Measurements from ENCODE around the gene PTPN13.
"Not testable (repeated sequence)": the region's sequence is repeated elsewhere in the genome, so short reads cannot be mapped to it uniquely, and the experiment has no call there.

PTPN13 gene

GRCh38 chr4:86631166-86631565, 37.1 kb downstream of the PTPN13 start:
- no peak for FAIRE-seq
- no peak for DNase-seq (ENCODE audit: low spot score)

DNA sequence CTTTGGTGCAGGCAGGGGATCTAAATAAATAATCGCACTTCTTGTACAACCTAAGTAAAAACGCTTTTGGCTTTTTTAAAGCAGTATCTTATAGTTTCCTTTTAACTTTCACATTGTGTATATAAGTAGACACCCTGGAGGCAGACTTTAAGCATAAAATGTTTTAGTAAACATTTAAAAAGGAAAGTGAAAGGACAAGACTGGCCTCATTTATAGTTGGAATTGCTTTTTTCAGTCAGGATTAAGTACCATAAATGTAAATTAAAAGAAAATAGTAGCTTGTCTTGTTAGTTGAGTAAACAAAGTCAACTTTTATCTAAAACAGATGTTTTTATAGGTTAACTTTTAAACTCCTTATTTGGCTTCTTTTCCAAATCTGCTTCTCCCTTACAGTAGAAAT, 39.7 kb downstream of the PTPN13 start:
- FAIRE-seq (no peak), DNase-seq (ENCODE audit: low spot score) (no peak)

- no peak for FAIRE-seq
These were observed 46.4 kb downstream of the PTPN13 start for GRCh38 chr4:86640469-86640868.

GRCh38 chr4:86641516-86642090, 47.5 kb downstream of the PTPN13 start:
- FAIRE-seq (no peak), DNase-seq (ENCODE audit: low spot score) (no peak)

More at GRCh38 chr4:86640469-86640868, 46.4 kb downstream of the PTPN13 start:
- DNase-seq (ENCODE audit: low spot score) = no peak

- FAIRE-seq (no peak), DNase-seq (ENCODE audit: low spot score) (no peak)
These were observed 50.8 kb downstream of the PTPN13 start for GRCh38 chr4:86644892-86645291.

DNA sequence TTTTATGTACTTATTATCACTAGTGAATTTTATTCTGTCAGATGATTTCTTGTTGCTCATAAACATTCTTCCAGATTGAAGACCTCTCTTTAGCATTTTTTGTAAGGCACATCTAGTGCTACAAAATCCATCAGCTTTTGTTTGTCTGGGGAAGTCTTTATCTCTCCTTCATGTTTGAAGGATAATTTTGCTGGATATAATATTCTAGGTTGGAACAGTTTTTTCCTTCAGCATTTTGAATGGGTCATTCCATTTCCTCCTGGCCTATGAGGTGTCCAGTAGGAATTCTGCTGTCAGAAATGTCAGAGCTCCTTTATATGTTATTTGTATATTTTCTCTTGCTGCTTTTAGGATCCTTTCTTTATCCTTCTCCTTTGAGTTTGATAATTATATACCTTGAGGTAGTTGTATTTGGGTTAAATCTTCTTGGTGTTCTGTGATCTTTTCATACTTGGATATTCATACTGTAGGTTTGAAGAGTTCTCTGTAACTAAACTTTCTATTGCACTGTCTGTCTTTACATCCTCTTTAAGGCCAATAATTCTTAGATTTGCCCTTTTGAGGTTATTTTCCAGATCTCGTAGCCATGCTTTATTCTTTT, 58.3 kb downstream of the PTPN13 start:
- DNase-seq (ENCODE audit: low spot score) (no peak), FAIRE-seq (no peak)

GRCh38 chr4:86653237-86653865, 59.2 kb downstream of the PTPN13 start:
- DNase-seq (ENCODE audit: low spot score) (no peak), FAIRE-seq (no peak)

GRCh38 chr4:86656781-86657180, 62.7 kb downstream of the PTPN13 start:
- FAIRE-seq; DNase-seq (ENCODE audit: low spot score): not testable (repeated sequence)

DNA sequence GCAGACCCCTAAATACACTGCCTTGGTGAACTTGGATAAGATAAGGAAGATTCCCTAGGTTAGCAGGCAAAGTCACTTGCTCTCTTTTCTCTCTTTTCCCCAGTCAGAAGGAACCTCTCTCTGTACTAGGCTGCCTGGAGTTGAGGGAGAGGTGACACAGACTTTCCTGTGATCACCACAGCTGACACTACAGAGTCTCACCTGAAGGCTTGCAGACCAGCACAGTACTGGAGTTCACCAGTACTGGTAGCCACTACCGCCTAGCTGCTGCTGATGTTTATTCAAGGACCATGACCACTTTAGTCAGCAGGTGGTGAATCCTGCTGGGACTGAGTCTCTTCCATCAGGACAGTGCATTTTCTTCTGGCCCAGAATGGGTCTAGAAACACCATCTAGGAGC, 63.3 kb downstream of the PTPN13 start:
- DNase-seq (ENCODE audit: low spot score) = no peak
- FAIRE-seq = no peak

DNA sequence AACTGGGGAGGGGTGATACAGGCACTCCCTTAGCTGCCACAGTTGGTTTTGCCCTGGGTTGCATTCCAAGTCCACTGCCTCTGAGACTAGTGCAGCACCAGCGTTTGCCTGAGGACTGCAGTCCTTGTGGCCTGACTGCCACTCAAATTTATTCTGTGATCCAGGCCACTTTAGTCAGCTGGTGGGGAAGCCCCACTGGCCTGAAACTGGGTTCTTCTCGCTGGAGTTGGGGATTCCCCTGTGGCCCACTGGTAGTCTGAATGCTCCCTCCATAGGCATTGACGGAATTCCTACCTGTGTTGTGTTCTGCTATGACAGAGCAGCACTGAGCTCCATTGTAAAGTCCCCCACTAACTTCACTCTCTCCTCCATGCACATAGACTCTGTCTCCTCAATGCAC, 63.8 kb downstream of the PTPN13 start:
- DNase-seq (ENCODE audit: low spot score) (no peak), FAIRE-seq (no peak)

DNA sequence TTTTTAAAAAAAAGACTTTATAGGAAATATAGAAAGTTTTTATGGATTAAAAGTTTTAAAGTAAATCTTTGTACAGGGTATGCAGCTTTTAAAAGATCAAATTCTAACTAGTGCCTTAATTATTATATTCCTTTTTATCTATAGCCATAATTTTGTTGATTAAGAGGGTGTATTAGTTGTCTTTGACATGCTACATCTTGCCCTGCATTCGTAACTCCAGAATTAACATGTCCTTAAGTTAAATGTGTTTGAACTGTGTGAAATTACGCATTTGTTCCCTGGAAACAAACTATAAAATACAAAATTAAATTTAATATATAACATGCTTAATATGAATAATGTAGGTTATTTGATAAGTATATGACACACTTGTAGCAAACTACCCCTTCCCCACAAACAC, 66.3 kb downstream of the PTPN13 start:
- FAIRE-seq = no peak

DNA sequence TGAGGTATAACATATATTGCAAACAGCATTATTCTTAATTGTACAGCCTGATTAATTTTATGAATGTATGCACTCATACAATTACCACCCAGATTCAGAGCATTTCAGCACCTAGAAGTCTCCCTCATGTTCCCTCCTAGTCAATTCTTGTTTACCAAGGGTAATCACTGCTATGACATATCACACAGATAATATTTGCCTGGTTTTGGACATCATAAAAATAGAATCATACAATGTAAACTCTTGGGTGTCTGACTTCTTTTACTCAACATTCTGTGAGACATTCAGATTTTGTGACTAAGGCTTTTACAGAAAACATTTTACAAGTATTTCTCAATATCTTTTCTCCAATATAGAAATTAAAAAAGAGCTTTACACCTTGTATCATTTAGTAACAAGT, 66.9 kb downstream of the PTPN13 start:
- no peak for FAIRE-seq
- no peak for DNase-seq (ENCODE audit: low spot score)

More for the DNA sequence above, 66.3 kb downstream of the PTPN13 start:
- no peak for DNase-seq (ENCODE audit: low spot score)

- DNase-seq (ENCODE audit: low spot score) = no peak
These were observed 67.3 kb downstream of the PTPN13 start for GRCh38 chr4:86661418-86661817.

DNA sequence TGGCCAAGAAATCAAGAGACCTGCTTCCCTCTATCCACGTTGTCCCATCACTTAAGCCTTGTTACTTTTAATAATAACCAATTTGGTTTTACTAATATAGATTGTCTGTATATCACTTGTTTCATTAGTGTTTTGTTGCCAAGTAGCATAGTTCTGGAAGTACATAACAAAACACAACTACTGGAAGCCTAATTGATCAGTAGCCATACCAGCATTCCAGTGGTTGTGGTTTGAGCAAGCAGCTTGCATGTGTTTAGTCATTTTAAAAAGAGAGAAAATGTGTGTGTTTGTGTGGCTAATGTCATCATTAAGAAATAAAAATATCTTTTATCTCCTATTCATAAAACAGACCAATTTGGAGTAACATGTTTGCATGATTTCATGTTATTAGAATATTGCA, 70.8 kb downstream of the PTPN13 start:
- FAIRE-seq = peak; percentile 45
- no peak for DNase-seq (ENCODE audit: low spot score)

More at GRCh38 chr4:86661418-86661817, 67.3 kb downstream of the PTPN13 start:
- no peak for FAIRE-seq

- no peak for FAIRE-seq
These were observed 76.2 kb downstream of the PTPN13 start for GRCh38 chr4:86670298-86670697.

GRCh38 chr4:86670756-86671155, 76.6 kb downstream of the PTPN13 start:
- peak; percentile 36 for DNase-seq (ENCODE audit: low spot score)
- FAIRE-seq = peak; percentile 80

More at GRCh38 chr4:86670298-86670697, 76.2 kb downstream of the PTPN13 start:
- DNase-seq (ENCODE audit: low spot score) = no peak

DNA sequence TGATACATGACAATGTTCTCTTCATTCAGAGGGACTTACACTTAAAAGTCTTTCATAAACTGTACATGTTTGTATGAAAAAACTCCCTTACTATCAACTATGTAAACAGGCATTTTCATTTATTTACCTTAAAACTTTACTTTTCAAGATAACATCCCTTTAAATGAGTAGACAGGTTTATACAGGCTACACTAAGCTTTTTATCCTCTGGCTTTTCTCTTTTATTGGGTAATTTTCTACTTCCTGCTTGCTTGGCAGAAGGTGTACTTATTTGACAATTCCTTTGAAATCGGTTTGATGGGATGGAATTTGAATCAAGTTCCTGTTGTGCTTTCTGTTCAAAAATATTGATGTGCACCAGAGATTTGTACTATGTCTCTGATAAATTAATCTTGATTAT, 81.4 kb downstream of the PTPN13 start:
- FAIRE-seq (no peak), DNase-seq (ENCODE audit: low spot score) (no peak)

GRCh38 chr4:86678796-86679195, 84.7 kb downstream of the PTPN13 start:
- FAIRE-seq = no peak
- no peak for DNase-seq (ENCODE audit: low spot score)

GRCh38 chr4:86679441-86679840, 85.3 kb downstream of the PTPN13 start:
- DNase-seq (ENCODE audit: low spot score) = no peak
- no peak for FAIRE-seq

DNA sequence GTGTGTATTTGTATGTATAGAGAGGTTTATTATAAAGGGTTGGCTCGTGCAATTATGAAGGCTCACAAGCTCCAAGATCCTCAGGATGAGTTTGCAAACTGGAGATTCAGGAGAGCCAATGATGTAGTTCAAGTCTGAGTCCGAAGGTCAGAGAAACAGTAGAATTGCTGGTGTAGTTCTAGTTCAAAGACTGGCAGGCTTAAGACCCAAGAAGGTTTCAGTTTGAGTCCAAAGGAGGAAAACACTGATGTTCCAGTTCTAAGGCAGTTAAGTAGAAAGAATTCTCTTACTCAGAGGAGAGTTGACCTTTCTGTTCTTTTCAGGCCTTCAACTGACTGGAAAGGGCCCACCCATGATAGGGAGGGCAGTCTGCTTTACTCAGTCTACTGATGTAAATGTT, 89.1 kb downstream of the PTPN13 start:
- FAIRE-seq (no peak), DNase-seq (ENCODE audit: low spot score) (no peak)

DNA sequence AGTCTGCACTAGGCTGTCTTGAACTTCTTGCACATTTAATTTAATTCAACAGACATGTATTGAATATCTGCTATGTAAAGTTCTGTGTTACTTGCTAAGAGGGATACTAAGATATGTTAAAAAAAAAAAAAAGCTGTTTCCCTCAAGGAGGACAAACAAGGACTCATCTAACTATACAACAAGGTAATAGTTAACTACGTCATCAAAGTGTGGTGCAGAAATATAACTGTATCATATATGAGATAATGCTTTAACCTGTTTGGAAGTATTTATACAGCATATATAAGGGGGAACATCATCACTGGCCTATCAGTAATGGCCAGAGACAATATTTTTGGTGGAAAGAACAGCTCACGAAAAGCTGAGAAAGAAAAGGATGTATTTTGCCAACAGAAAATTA, 89.9 kb downstream of the PTPN13 start:
- no peak for FAIRE-seq

DNA sequence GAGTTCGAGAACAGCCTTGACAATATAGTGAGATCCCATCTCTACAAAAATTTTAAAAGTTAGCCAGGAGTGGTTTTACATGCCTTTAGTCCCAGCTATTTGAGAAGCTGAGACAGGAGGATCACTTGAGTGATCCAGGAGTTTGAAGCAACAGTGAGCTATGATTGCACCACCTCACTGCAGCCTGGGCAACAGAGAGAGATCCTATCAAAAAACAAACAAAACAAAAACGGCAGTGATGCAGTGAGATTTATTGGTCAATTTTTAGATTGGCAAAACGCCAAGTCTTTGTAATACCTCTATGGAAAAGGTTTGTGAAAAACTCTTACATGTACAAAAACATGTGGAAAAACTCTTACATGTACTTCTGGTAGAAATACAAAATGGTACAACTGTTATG, 91.3 kb downstream of the PTPN13 start:
- DNase-seq (ENCODE audit: low spot score) (no peak), FAIRE-seq (no peak)

More for the DNA sequence above, 89.9 kb downstream of the PTPN13 start:
- no peak for DNase-seq (ENCODE audit: low spot score)

DNA sequence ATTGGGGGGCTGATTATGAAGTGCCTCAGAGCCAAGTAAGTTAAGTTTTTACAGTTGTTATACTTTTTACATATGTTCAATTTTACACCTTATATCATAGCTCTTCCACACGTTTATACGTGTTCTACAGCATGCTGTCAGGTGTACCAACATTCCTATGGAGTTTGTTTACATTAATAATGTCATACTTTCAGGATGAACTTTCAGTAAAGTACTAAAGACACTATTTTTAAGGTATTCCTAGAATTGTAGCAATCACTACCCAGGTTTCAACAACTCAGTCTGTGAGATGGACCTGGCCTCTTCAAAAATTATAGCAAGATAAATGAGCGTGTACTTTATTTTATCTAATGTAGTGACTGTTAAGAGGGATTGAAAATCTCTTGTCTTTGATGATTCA, 92.6 kb downstream of the PTPN13 start:
- no peak for FAIRE-seq
- no peak for DNase-seq (ENCODE audit: low spot score)
